Progenitor cell of endocrine pancreas (in vitro differentiated cells): ENCODE measurements around the gene DUSP22. TPM values are rescaled to one million over a fixed set of nuclear protein-coding genes. Genes with fewer than 3 reads are reported as not detected.

Experiments
- DNase-seq: peaks from one replicate; pipeline ENCODE4 v3.0.0; 2021; ENCODE audit warnings: low spot score; ENCODE audit not compliant: unreplicated experiment
- H3K27ac Mint-ChIP-seq: 2 replicates; pipeline ENCODE4 v1.8.0; 2021; ENCODE audit warnings: mild to moderate bottlenecking, moderate library complexity, mixed read lengths
- H3K27me3 Mint-ChIP-seq: 2 replicates; pipeline ENCODE4 v1.8.0; 2021; ENCODE audit warnings: mixed read lengths
- H3K36me3 Mint-ChIP-seq: 2 replicates; pipeline ENCODE4 v1.8.0; 2022; ENCODE audit warnings: mixed read lengths; ENCODE audit not compliant: insufficient read depth
- H3K4me1 Mint-ChIP-seq: 2 replicates; pipeline ENCODE4 v1.8.0; 2021; ENCODE audit warnings: low read depth, mixed read lengths
- H3K4me3 Mint-ChIP-seq: 2 replicates; pipeline ENCODE4 v1.8.0; 2021; ENCODE audit warnings: low read depth, mild to moderate bottlenecking, moderate library complexity, mixed read lengths
- H3K9me3 Mint-ChIP-seq: 2 replicates; pipeline ENCODE4 v1.8.0; 2021; ENCODE audit warnings: low read depth, mixed read lengths
- total RNA-seq: library from RNA; stranded (reverse); gene quantifications from 2 replicates; pipeline ENCODE4 v1.2.1, GENCODE V29; 2021
- TF ChIP-seq, protein P1 (sequence below): fragments of 200-600 bp; sonication (generic); IDR thresholded peaks from one replicate; pipeline ENCODE4 v1.5.0; 2021; ENCODE audit warnings: antibody characterized with exemption, mild to moderate bottlenecking; ENCODE audit not compliant: unreplicated experiment

DUSP22 gene
- total RNA-seq, 1 donor from 2014 or later = 40.4 TPM

DNA sequence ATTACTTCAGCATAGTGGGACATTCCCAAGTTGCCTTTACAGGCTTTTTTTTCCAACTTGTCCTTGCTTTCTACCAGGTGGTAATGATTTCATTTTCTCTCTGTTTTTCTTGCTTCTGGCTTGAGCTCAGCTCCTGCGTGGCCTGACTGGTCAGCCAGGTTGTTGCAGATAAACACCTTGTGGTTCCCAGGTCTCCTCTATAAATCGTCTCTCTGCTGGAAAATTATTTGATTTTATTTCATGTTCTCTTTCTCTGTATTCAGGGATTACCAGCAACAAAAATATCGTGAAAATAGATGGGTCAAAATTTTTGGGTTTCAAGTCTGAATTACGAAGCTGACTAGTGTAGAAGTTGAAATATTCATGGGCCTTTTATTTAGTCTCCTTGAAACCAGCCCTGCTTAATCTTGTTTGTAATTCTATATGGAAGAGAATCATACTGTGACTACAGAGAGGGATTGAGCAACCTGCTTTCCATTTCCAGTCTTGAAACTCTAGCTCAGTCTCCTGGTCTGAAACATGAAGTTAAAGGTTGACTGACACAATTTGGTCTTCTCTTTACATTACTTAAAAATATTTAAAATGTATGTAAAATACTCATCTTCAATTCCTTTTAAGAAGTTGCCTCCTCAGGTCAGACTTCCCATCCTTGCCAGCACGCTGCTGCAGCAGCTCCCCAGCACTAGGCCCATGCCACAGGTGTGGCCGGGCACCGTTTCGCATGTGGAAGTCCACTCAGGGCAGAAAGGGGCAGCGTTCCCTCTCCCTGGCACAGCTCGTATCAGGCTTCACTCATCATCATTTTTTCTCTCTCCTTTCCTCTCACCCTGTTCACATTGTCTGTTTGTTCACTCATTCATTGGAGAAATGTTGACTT is 7.1 kb downstream of the DUSP22 start:
- H3K4me3 Mint-ChIP-seq = no peak overlapping the region

DNA sequence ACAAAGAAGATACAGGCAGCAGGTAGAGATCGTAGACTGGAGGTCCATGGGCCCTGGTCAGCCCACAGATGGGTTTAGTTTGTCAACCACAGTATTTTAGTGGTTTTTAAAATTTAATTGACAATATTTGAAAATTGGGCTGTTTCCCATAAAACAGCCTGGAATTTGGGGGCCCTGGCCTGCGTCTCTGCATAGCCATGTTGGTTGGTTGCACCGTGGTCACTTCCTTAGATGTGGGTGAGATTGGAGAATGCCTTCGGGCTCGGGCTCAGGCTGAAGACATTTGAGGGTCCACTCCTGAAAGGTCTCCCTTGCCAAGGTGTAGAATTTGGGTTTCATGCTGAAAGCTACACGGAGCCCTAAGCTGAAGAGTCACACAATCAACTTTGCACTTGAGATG is 7.7 kb downstream of the DUSP22 start:
- TF ChIP-seq, protein P1, sequence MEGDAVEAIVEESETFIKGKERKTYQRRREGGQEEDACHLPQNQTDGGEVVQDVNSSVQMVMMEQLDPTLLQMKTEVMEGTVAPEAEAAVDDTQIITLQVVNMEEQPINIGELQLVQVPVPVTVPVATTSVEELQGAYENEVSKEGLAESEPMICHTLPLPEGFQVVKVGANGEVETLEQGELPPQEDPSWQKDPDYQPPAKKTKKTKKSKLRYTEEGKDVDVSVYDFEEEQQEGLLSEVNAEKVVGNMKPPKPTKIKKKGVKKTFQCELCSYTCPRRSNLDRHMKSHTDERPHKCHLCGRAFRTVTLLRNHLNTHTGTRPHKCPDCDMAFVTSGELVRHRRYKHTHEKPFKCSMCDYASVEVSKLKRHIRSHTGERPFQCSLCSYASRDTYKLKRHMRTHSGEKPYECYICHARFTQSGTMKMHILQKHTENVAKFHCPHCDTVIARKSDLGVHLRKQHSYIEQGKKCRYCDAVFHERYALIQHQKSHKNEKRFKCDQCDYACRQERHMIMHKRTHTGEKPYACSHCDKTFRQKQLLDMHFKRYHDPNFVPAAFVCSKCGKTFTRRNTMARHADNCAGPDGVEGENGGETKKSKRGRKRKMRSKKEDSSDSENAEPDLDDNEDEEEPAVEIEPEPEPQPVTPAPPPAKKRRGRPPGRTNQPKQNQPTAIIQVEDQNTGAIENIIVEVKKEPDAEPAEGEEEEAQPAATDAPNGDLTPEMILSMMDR = no peak
- Mint-ChIP-seq H3K36me3 (peaks cover 2% of the 10 kb centered on the region), H3K4me3 (no peak overlapping the region), H3K9me3 (peaks cover 12% of the 10 kb centered on the region), H3K27ac (no peak overlapping the region), H3K27me3 (no peaks in the 10 kb centered on the region), H3K4me1 (peaks cover 3% of the 10 kb centered on the region)
- no peak for DNase-seq

More for the DNA sequence above, 7.1 kb downstream of the DUSP22 start:
- Mint-ChIP-seq H3K4me1 (peaks cover 3% of the 10 kb centered on the region), H3K27ac (no peak overlapping the region), H3K27me3 (no peaks in the 10 kb centered on the region), H3K9me3 (peaks cover 11% of the 10 kb centered on the region), H3K36me3 (no peaks in the 10 kb centered on the region)
- no peak for DNase-seq
- TF ChIP-seq, protein P1 = no peak

DNA sequence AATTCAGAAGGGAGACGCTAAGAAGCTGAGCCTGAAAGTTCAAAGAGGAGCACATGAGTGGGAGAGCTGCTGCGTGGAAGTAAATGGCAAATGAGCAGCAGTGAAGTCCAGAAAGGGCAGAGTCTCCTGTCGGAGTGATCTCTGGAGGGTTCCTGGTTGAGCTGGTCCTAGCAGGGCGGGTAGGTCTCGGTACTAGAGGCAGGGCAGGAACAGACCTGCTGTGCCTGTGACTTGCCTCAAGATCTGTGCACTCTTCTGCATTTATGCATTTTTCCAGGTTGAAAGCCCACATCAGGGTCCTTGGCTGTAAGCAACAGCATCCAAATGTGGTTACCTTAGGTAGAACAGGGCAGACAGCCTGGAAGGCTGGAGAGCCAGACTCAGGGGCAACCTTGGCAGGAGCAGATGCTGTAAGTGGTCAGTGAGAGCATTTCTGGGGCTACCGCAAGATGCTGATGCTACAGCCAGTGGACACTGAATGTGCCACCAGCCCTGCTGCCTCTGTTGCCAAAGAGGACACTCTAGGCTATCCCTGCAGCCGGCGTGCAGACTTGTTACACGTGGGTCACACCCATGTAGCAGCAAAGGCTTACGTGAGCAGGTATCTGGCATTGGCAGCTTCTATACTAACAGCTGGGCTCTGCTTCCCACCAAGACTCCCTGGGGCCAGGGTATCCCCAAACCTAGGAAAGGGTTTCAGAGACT is 8.4 kb downstream of the DUSP22 start:
- TF ChIP-seq, protein P1 = no peak
- H3K4me3 Mint-ChIP-seq = no peak overlapping the region
- no peaks in the 10 kb centered on the region for H3K27me3 Mint-ChIP-seq
- no peak overlapping the region for H3K27ac Mint-ChIP-seq
- no peak for DNase-seq
- H3K4me1 Mint-ChIP-seq = peaks cover 3% of the 10 kb centered on the region
- H3K9me3 Mint-ChIP-seq = peaks cover 9% of the 10 kb centered on the region
- H3K36me3 Mint-ChIP-seq = peaks cover 2% of the 10 kb centered on the region

DNA sequence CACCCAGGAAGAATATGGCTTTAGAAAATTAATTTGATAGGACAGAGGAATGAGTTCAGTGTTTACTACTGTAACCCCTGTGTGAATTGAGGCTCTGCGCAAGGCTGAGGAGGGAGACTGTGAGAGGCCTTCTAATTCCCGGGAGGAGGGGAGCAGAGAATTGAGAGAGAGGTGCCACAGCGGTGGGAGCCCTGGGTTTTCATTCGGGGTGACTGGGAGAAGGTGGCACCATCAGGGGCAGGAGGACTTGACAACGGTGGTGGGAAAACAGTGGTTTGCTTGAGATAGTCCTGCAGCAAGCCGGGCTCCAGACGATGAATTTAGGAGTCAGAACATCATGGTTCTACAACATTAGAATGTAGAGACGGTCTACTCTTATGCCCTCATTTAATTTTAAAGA is 9.2 kb downstream of the DUSP22 start:
- no peak overlapping the region for H3K4me3 Mint-ChIP-seq
- peaks cover under 1% of the 10 kb centered on the region for H3K4me1 Mint-ChIP-seq
- peaks cover 5% of the 10 kb centered on the region for H3K9me3 Mint-ChIP-seq
- no peak for DNase-seq
- no peaks in the 10 kb centered on the region for H3K27me3 Mint-ChIP-seq
- H3K27ac Mint-ChIP-seq = no peak overlapping the region
- TF ChIP-seq, protein P1 = no peak
- H3K36me3 Mint-ChIP-seq = peaks cover 2% of the 10 kb centered on the region

DNA sequence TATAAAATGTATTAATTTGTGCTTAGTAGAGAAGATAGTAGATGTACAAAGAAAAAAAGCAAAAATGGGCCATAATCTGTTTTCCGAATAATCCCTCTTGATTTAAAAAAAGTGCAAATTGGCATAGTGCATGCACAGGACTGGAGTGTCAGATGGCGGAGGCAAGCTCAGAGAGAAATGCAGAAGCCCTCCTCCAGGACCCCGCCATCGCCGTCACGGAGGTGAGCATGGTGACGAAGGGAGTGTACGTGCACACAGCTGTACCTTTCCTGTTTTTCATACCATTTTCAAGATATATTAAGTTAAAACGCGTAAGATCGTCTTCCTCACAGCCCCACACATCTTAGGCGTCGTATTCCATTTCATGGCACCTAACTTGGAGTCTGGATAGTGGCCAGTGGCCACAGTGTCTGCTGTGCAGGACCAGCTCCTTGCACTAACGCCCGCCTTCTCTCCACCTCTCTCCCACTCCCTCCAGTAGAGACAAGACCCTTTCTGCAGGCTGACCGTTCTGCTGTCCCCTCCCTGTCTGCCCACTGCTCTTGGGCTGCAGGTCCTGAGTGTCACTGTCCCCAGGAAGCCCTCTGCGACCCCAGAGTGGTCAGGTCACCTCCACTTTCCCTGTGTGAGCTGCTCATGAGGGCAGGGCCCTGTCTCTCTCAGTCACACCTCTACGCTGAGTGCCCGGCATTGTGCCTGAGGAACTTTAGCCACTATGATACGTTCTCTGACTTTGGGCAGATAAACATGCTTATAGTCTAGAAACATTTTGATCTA is 9.8 kb downstream of the DUSP22 start:
- H3K27ac Mint-ChIP-seq = no peak overlapping the region
- no peaks in the 10 kb centered on the region for H3K4me1 Mint-ChIP-seq
- no peaks in the 10 kb centered on the region for H3K27me3 Mint-ChIP-seq
- no peak for DNase-seq
- TF ChIP-seq, protein P1 = no peak
- H3K4me3 Mint-ChIP-seq = no peak overlapping the region
- H3K9me3 Mint-ChIP-seq = peaks cover 5% of the 10 kb centered on the region
- H3K36me3 Mint-ChIP-seq = peaks cover 2% of the 10 kb centered on the region
